Myocyte (in vitro differentiated cells): ENCODE measurements around the gene COQ8A. TPM values are rescaled to one million over a fixed set of nuclear protein-coding genes. Genes with fewer than 3 reads are reported as not detected.

ENCODE experiments used
- DNase-seq: peaks from one replicate; pipeline ENCODE4 v3.0.0-alpha.2; 2012; ENCODE audit warnings: low read depth
- total RNA-seq: library from RNA; depleted of rRNA; stranded (reverse); fragments of >200 nt; gene quantifications from 2 replicates; pipeline ENCODE4 v1.2.3, GENCODE V29; 2014

COQ8A gene
- total RNA-seq, 1 donor from 2014 or later: 142 TPM

- DNase-seq: no peak
These were observed 32.8 kb downstream of the COQ8A start for GRCh38 chr1:226972931-226973330.

- DNase-seq: peak; percentile 47
These were observed 33.3 kb downstream of the COQ8A start for GRCh38 chr1:226973371-226973897.

GRCh38 chr1:226973898-226974543 lies 33.9 kb downstream of the COQ8A start:
- no peak for DNase-seq

GRCh38 chr1:226974544-226975258 lies 34.6 kb downstream of the COQ8A start:
- peak; percentile 80 for DNase-seq

GRCh38 chr1:226975259-226976250 lies 35.5 kb downstream of the COQ8A start:
- peak; percentile 35 for DNase-seq

GRCh38 chr1:226976276-226976977 lies 36.3 kb downstream of the COQ8A start:
- no peak for DNase-seq

GRCh38 chr1:226976978-226977642 lies 37.0 kb downstream of the COQ8A start:
- DNase-seq: no peak

- DNase-seq: no peak
These were observed 37.7 kb downstream of the COQ8A start for GRCh38 chr1:226977643-226978431.

- DNase-seq: no peak
These were observed 38.5 kb downstream of the COQ8A start for GRCh38 chr1:226978432-226979114.

- no peak for DNase-seq
These were observed 39.0 kb downstream of the COQ8A start for GRCh38 chr1:226979115-226979516.

- no peak for DNase-seq
These were observed 39.5 kb downstream of the COQ8A start for GRCh38 chr1:226979517-226980121.

- no peak for DNase-seq
These were observed 40.0 kb downstream of the COQ8A start for GRCh38 chr1:226980122-226980560.

GRCh38 chr1:226980565-226981385 lies 40.7 kb downstream of the COQ8A start:
- DNase-seq: no peak

GRCh38 chr1:226981386-226981817 lies 41.3 kb downstream of the COQ8A start:
- no peak for DNase-seq

- DNase-seq: no peak
These were observed 41.7 kb downstream of the COQ8A start for GRCh38 chr1:226981838-226982237.

- no peak for DNase-seq
These were observed 42.5 kb downstream of the COQ8A start for GRCh38 chr1:226982451-226983177.
